HG02938 (cell line): ENCODE measurements around the gene DYNLT2B.
"Not testable (repeated sequence)": the region's sequence is repeated elsewhere in the genome, so short reads cannot be mapped to it uniquely, and the experiment has no call there.

Experiments
- ATAC-seq: cut with Tn5 transposase; IDR thresholded peaks from one replicate; pipeline ENCODE4 v1.9.1; 2021; ENCODE audit warnings: mild to moderate bottlenecking, moderate library complexity; ENCODE audit not compliant: unreplicated experiment

DYNLT2B gene

DNA sequence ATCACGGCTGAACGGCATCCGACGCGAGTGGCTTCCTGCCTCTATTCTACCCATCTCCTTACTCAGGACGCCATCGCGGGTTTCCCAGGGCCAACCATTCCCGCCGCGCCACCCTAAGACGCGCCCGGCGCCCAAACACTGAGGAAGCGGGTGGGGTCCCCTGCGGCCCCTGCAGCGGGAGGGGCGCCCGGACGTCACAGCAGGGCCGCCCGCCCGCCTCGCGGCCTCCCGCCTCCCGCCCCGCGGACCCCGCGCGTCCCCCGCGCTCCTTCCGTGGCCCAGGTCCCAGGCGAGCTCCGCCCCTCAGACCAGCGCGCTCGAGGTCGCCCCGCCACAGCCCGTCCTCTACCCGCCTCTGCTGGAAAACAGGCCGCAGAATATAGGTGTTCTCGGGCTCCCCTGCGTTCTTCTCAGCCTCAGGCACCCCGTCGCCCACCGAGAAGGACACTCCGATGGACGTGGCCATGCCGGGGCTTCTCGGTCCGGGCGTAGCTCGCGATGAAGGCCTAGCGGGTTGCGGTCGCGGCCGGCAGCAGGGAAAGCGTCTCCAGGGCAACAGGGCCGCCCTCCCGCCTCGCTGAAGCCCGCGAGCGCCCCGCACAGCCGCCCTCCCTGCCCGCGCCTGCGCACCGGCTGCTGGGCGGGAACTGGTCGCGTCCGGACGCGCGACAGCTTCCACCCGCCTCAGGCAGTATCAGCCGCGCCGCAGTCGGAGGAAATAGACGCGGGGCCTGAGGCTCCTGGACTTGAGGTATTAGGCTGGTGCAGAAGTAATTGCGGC is at the start of gene DYNLT2B:
DYNLT2B (minus strand) TSS at position 554 of the 781 bp plus-strand sequence; CDS start at position 466, 88 bp downstream.
- ATAC-seq, result peak; percentile 72

DNA sequence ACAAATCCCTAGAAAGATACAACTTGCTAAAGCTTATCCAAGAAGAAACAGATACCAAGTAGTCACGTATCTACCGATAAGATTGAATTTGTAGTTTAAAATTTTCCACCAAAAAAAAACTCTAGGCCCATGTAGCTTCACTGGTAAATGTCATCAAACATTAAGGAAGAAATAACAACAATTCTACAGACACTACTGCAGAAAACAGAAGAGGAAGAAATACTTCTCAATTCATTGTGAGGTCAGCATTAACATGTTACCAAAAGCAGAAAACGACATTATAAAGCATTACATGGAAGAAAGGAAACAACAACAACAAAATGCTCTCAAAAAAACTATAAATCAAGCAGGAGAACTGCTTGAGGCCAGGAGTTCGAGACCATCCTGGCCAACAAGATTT is 47.7 kb upstream of the DYNLT2B start:
- no peak for ATAC-seq

DNA sequence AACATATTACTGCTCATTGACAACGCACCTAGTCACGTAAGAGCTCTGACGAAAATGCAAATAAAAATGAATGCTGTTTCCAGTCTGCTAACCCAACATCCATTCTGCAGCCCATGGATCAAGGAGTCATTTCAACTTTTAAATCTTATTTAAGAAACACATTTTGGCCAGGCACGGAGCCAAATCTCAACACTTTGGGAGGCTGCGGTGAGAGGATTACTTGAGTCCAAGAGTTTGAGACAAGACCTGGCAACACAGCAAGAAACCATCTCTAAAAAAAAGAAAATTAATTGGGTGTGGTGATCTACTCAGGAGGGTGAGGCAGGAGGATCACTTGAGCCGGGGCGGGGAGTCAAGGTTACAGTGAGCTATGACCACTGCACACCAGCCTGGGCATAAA is 42.5 kb upstream of the DYNLT2B start:
- ATAC-seq, result no peak

DNA sequence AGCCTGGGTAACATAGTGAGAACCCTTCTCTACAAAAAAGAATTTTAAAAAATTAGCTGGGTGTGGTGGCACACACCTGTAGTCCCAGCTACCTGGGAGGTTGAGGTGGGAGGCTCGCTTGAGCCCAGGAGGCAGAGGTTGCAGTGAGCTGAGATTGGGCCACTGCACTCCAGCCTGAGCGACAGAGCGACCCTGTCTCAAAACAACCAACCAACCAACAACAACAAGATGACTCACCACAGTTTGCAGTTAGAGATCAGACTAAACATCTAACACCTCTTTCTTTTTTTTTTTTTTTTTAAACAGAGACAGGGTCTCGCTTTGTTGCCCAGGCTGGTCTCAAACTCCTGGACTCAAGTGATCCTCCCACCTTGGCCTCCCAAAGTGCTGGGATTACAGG is 40.5 kb upstream of the DYNLT2B start:
- ATAC-seq, result not testable (repeated sequence)

DNA sequence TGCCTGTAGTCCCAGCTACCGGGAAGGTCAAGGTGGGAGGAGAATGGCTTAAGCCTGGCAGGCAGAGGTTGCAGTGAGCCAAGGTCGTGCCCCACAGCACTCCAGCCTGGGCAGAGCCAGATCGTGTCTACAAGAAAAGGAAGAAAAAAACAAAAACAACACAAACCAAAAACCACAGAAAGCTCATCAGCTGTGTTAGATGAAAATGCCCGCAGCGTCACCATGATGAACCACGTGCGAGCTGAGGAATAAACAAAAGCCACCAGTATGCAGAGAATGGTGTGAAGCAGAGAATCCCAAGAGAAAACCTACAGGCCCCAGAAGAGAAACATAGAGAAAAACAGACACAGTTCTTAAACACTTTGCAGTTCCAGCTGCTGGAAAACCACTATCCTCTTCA is 39.9 kb upstream of the DYNLT2B start:
- ATAC-seq, result no peak

DNA sequence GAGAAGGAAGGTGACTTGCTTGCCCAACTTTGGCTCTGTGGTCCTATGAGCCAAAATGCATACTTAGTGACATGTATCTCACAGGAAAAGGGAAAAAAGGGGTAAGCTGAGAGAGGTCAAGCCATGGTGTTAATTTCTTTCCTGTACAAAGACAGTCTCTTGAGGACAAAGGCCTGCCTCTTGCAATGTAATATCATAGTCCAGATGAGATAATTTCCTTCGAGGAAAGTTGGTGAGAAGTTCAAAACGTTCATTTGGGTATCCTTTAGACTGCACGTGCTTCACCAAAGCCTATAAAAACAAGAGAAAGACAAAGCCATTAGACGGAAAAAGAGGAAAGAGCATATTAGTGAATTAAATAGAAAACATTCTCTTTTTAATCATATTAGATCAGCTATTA is 38.5 kb upstream of the DYNLT2B start:
- ATAC-seq, result no peak

DNA sequence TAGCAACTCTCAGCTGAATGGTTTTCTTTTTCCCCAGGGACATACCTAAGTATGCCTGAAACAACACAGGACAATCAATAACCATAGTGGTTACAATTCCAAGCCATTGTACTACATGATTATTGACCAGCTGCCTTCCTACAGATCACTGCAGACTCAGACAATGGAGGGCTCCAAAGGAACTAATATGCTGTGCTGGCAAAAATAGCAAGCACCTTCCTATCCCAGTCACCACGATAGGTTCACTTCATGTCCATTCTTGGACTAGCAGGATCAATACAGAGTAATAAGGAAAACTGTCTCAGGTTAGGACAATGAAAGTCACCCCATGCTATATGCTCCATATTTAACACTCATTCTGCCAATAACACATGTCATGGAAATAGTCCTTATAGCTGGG is 37.6 kb upstream of the DYNLT2B start:
- ATAC-seq, result no peak

DNA sequence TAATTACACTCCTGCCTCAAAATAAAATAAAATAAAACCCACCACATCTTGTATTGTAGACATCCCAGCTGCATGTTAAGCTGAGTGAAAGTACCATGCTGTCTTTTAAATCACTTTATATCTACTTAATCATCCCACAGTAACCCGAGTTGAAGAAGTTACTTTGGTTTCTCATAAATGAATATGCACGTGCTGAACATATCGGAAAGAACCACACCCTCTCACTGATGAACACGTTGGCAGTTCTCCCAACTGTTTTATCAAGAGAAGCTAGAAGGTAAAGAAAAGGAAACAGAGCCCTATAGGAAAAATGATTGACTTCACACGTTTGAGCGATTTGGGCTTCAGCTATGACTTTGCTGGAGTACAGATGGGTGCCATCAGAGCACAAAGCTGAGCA is 36.1 kb upstream of the DYNLT2B start:
- no peak for ATAC-seq

DNA sequence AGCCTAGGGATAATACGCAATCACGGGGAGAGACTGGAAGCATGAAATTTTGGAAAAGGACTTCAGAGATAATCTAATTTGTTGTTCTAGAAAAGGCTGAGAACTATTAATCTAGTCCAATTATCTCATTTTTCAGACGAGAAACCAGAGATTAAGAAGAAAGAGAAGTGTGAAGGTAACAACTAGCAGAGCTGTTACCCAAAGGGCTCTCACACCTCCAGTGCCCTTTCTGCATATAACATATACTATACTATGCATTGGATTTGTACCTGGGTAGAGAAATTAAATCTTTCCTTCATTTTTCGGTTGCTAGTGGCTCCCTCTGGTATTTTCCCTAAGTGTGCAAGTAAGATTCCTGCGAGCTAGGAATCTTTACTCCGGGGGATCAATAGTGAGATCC is 33.5 kb upstream of the DYNLT2B start:
- no peak for ATAC-seq

DNA sequence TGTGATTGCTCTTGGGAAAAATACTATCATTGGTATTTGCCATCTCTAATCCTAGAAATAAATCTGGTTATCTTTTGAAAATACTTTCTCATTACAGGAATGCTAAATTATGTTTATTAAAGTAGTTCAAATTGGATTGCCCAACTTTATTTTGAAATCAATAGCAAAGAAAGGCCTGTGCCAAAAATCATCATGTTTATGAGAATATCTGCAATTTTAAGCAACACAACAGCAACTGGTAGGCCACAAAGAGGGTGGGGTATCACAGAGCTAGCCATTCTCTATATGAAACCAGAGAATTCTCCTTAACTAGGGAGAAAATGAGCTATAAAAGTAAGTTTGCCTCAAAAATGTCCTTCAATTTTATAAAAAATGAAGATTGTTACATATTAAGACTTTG is 32.0 kb upstream of the DYNLT2B start:
- ATAC-seq, result no peak

DNA sequence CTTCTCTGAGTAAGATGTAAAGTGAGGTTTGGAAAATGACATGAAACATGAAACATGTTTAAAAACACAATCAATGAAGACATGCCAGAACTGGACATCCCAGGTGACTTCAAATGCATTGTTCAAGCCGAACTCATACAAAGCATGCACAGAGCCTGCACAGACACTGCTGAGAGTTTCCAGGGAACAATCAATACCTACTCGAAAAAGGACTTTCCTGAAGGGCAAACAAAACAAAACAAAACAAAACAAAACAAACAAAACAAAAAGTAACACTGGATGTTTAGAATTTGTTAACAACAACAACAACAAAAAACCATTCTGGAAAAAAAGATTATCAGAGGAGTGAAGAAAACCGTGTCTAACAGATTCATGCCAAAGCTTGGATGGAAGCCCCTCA is 30.7 kb upstream of the DYNLT2B start:
- ATAC-seq, result no peak

DNA sequence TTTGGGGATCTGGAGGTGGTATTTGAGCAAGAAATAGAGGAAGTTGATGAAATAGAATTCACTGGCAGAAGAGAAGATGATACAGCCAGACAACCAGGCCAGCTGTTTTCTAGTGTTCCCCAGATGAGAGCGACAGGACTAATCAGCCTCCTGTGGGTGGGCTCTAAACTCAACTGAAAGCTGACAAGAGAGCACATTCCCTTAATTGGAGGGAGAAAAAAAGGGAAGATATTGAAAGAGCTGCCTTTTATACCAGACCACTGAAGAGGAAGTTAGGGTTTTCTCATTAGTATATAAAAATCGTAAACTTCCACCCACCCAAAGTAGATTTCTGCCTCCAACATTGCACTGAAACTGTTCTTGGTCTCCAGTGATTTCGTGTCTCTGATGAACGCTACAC is 26.6 kb upstream of the DYNLT2B start:
- no peak for ATAC-seq

DNA sequence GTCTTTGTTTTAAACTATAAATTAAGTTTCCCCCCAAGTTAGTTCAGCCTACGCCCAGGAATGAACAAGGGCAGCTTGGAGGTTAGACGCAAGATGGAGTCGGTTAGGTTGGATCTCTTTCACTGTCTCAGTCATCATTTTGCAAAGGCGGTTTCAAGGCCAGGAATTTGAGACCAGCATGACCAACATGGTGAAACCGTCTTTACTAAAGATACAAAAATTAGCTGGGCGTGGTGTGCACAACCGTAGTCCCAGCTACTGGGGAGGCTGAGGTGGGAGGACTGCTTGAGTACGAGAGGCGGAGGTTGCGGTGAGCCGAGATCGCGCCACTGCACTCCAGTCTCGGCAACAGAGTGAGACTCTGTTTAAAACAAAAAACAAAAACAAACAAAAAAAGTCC is 25.9 kb upstream of the DYNLT2B start:
- ATAC-seq, result not testable (repeated sequence)

DNA sequence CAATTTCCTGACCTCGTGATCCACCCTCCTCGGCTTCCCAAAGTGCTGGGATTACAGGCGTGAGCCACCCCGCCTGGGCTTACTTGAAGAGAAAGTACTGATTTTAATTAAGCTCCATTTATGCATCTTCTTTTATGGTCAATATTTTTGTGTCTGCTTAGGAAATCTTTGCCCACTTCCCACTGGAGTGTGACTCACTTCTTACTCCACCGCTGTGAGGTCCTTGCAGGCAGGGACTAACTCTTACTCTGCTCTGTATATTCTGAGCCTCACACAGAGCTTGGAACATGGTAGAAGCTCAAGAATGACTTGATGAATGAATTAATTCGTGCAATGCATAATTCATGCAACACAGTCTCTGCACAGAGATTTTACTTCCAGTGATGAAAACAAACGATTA is 23.1 kb upstream of the DYNLT2B start:
- no peak for ATAC-seq

DNA sequence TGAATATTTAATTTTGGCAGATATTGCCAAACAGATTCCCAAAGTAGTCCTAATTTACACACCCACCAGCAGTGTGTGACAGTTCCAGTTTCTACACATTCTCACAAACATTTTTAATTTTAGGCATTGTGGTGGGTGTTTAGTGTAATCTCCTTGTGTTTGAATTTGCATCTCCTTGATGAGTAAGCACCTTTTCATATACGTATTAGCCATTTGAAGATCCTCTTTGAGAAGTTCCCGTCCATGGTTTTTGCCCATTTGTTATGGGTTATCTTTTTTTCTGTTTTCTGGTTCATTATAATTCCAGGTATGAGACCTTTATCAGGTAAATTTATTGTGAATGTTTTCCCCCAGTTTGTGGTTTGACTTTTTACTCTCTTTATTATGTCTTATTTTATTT is 22.4 kb upstream of the DYNLT2B start:
- no peak for ATAC-seq

DNA sequence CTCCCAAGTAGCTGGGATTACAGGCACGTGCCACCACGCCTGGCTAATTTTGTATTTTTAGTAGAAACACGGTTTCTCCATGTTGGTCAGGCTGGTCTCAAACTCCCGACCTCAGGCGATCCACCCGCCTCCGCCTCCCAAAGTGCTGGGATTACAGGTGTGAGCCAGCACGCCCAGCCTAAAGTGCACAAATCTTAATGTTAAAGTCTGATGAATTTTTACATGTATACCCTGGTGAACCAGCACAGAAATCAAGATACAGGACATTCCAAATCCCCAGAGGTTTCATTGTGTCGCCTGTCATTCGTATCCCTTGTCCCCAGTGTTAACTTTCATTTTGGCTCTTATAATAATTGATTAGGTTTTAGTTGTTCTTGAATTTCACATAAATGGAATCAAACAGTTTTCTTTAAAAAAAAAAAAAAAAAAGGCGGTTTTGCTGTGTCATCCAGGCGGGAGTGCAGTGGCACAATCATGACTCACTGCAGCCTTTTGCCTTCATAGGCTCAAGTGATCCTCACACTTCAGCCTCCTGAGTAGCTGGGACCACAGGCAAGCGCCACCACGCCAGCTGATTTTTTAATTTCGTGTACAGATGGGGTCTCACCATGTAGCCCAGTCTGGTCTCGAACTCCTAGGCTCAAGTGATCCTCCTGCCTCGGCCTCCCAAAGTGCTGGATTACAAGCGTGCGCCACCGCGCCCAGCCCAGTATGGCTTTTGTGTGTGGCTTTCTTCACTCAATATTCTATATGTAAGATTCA is 21.6 kb upstream of the DYNLT2B start:
- no peak for ATAC-seq

DNA sequence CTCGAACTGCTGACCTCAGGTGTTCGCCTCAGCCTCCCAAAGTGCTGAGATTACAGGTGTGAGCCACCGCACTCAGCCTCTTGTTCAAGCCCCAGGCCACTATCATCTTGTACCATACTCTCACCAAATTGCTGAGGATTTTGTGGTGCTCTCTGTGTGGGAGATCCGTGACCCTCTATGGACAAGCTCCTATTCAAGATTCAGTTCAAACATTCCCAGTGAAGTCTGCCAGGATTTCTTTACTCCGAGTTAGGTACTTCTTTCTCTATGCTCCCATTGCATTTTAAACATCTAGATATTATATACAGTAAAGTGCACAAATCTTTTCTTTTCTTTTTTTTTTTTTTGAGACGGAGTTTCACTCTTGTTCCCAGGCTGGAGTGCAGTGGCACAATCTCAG is 21.0 kb upstream of the DYNLT2B start:
- no peak for ATAC-seq

DNA sequence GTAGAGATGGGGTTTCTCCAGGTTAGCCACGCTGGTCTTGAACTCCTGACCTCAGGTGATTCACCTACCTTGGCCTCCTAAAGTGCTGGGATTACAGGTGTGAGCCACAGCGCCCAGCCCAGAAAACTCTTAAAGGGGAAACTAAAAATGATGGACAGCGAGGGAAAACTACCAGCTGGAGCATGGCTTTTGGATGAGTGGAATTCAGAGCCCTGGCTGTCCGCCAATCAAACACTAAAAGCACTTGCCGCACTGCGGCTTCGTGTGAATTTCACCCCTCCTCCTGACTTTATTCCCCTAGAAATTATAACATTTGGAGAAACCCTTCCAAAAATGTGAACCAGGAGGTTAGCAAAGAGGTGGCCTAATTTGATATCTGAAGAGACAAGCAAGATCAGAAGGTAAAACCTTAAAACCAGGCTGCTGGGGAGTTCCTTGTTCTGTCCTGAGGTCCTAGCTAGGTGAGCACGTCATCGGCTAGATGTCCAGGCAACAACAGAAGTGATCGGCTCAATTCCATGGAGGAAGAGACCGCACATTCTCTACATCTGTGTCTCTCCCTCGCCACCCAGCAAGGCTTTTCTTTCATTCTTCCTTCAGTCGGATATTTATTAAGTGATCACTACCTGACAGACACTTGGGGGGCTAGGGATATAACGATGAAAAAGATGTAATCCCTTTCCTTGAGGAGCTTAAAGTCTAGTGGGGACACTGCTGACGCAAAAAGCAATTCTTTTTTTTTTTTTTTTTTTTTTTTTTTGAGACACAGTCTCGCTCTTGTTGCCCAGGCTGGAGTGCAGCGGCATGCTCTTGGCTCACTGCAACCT is 18.5 kb upstream of the DYNLT2B start:
- no peak for ATAC-seq

DNA sequence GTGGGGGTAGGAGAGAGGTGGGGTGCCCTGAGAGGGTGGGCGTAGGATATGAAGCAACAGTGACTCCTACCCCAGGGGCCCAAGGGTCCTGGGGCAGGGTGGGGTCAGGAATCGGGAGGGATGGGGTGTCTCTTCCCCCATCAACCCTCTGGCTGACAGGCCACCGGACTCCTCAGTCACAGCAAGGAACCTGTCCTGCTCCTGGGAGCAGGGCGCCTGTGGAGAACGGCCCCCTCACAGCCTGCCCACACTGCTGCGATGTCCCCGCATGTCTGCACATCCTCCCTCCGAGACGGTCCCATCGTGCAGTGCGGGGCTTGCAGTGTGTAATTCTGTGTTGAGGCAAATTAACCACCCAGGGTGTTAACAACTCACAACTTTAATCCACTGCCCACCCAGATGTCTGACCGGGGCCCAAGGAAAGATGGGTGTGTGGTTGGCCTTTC is 17.5 kb upstream of the DYNLT2B start:
- ATAC-seq, result no peak

DNA sequence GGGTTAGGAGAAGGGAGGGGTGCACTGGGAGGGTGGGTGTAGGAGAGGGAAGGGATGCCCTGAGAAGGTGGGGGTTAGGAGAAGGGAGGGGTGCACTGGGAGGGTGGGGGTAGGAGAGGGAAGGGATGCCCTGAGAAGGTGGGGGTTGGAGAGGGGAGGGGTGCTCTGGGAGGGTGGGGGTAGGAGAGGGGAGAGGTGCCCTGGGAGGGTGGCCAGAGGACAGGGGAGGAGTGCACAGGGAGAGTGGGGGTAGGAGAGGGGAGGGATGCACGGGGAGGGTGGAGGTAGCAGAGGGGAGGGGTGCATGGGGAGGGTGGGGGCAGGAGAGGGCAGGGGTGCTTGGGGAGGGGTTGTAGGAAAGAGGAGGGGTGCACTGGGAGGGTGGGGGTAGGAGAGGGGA is 16.9 kb upstream of the DYNLT2B start:
- ATAC-seq, result no peak

DNA sequence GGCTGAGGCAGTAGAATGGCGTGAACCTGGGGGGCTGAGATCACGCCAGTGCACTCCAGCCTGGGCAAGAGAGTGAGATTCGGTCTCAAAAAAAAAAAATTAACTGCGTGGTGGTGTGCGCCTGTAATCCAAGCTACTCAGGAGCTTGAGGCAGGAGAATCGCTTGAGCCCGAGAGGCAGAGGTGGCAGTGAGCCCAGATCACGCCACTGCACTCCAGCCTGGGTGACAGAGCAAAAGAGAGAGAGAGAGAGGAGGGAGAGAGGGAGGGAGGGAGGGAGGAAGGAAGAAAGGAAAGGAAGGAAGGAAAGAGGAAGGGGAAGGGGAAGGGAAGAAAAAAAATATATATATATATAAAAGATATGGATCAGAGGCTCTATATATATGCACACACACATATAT is 14.1 kb upstream of the DYNLT2B start:
- no peak for ATAC-seq
